GM03348 (cell line): Measurements from ENCODE around the gene LCLAT1.

Source experiments
- DNase-seq: peaks from one replicate; pipeline ENCODE4 v3.0.0; 2012; ENCODE audit warnings: low spot score

Gene LCLAT1

GRCh38 chr2:30675758-30676157 lies 228.7 kb downstream of the LCLAT1 start:
- peak; percentile 63 for DNase-seq

- DNase-seq, result no peak
These were observed 230.2 kb downstream of the LCLAT1 start for GRCh38 chr2:30677231-30677630.

GRCh38 chr2:30677861-30678385 lies 230.9 kb downstream of the LCLAT1 start:
- no peak for DNase-seq

- no peak for DNase-seq
These were observed 231.5 kb downstream of the LCLAT1 start for GRCh38 chr2:30678410-30679137.

GRCh38 chr2:30679426-30680088 lies 232.5 kb downstream of the LCLAT1 start:
- no peak for DNase-seq

GRCh38 chr2:30680121-30680520 lies 233.1 kb downstream of the LCLAT1 start:
- no peak for DNase-seq

- no peak for DNase-seq
These were observed 234.0 kb downstream of the LCLAT1 start for GRCh38 chr2:30681022-30681421.

GRCh38 chr2:30683236-30683956 lies 236.3 kb downstream of the LCLAT1 start:
- no peak for DNase-seq

GRCh38 chr2:30684026-30684425 lies 237.0 kb downstream of the LCLAT1 start:
- DNase-seq, result no peak

- DNase-seq, result no peak
These were observed 237.5 kb downstream of the LCLAT1 start for GRCh38 chr2:30684516-30684915.

GRCh38 chr2:30684996-30685395 lies 237.9 kb downstream of the LCLAT1 start:
- DNase-seq, result no peak

- DNase-seq, result no peak
These were observed 239.0 kb downstream of the LCLAT1 start for GRCh38 chr2:30686000-30686399.

GRCh38 chr2:30686669-30687068 lies 239.6 kb downstream of the LCLAT1 start:
- no peak for DNase-seq

- DNase-seq, result no peak
These were observed 241.9 kb downstream of the LCLAT1 start for GRCh38 chr2:30688956-30689401.

- DNase-seq, result no peak
These were observed 242.6 kb downstream of the LCLAT1 start for GRCh38 chr2:30689496-30690125.

- no peak for DNase-seq
These were observed 243.1 kb downstream of the LCLAT1 start for GRCh38 chr2:30690126-30690561.

GRCh38 chr2:30691091-30691947 lies 244.3 kb downstream of the LCLAT1 start:
- DNase-seq, result no peak

- DNase-seq, result peak; percentile 52
These were observed 245.1 kb downstream of the LCLAT1 start for GRCh38 chr2:30691948-30692828.

GRCh38 chr2:30692829-30693275 lies 245.8 kb downstream of the LCLAT1 start:
- DNase-seq, result no peak
